ENCODE data around the gene TMEM209.
"Not testable (repeated sequence)": the region's sequence is repeated elsewhere in the genome, so short reads cannot be mapped to it uniquely, and the experiment has no call there.

The TMEM209 gene

GRCh38 chr7:130196476-130196875 lies 8.7 kb downstream of the TMEM209 start:
- H3K4me3 Mint-ChIP-seq, result no peak overlapping the region
- peaks cover 21% of the 10 kb centered on the region for H3K4me1 Mint-ChIP-seq
- H3K27ac Mint-ChIP-seq, result peak overlapping the region; percentile 40
- H3K9me3 Mint-ChIP-seq, result no peaks in the 10 kb centered on the region
- peaks cover 97% of the 10 kb centered on the region for H3K36me3 Mint-ChIP-seq
- no peak for DNase-seq (ENCODE audit: low spot score in 2 of 2)
- ATAC-seq, result no peak

GRCh38 chr7:130195396-130195795 lies 9.8 kb downstream of the TMEM209 start:
- Mint-ChIP-seq H3K27ac (no peak overlapping the region), H3K36me3 (peaks cover 97% of the 10 kb centered on the region), H3K4me3 (no peak overlapping the region), H3K9me3 (no peaks in the 10 kb centered on the region), H3K4me1 (peaks cover 16% of the 10 kb centered on the region)
- DNase-seq (ENCODE audit: low spot score in 2 of 2) (no peak), ATAC-seq (no peak)

- Mint-ChIP-seq H3K36me3 (peaks cover 97% of the 10 kb centered on the region), H3K9me3 (no peaks in the 10 kb centered on the region), H3K4me3 (no peak overlapping the region), H3K4me1 (no peaks in the 10 kb centered on the region), H3K27ac (no peak overlapping the region)
- no peak for ATAC-seq
- no peak for DNase-seq (ENCODE audit: low spot score in 2 of 2)
Observed at GRCh38 chr7:130191791-130192190, 13.4 kb downstream of the TMEM209 start.

- H3K4me1 Mint-ChIP-seq, result no peaks in the 10 kb centered on the region
- H3K27ac Mint-ChIP-seq, result peak overlapping the region; percentile 48
- no peak for ATAC-seq
- peaks cover 96% of the 10 kb centered on the region for H3K36me3 Mint-ChIP-seq
- H3K9me3 Mint-ChIP-seq, result no peaks in the 10 kb centered on the region
- no peak overlapping the region for H3K4me3 Mint-ChIP-seq
- DNase-seq (ENCODE audit: low spot score in 2 of 2), result no peak
Observed at GRCh38 chr7:130189343-130189742, 15.9 kb downstream of the TMEM209 start.

- H3K27ac Mint-ChIP-seq, result peak overlapping the region; percentile 12
Observed at GRCh38 chr7:130187360-130187759, 17.8 kb downstream of the TMEM209 start.

GRCh38 chr7:130184349-130184748 lies 20.9 kb downstream of the TMEM209 start:
- H3K4me3 Mint-ChIP-seq; H3K27ac Mint-ChIP-seq; H3K9me3 Mint-ChIP-seq; ATAC-seq; DNase-seq (ENCODE audit: low spot score in 2 of 2): not testable (repeated sequence)
- H3K4me1 Mint-ChIP-seq, result peaks cover 25% of the 10 kb centered on the region
- peaks cover 96% of the 10 kb centered on the region for H3K36me3 Mint-ChIP-seq

More at GRCh38 chr7:130187360-130187759, 17.8 kb downstream of the TMEM209 start:
- H3K4me1 Mint-ChIP-seq, result peaks cover 12% of the 10 kb centered on the region
- no peaks in the 10 kb centered on the region for H3K9me3 Mint-ChIP-seq
- DNase-seq (ENCODE audit: low spot score in 2 of 2), result no peak
- H3K36me3 Mint-ChIP-seq, result peaks cover 96% of the 10 kb centered on the region
- H3K4me3 Mint-ChIP-seq, result no peak overlapping the region
- ATAC-seq, result no peak

- H3K4me1 Mint-ChIP-seq, result peaks cover 25% of the 10 kb centered on the region
- H3K27ac Mint-ChIP-seq, result peak overlapping the region; percentile 74
- peaks cover 96% of the 10 kb centered on the region for H3K36me3 Mint-ChIP-seq
- ATAC-seq, result peak; percentile 65
- peak overlapping the region; percentile 43 for H3K4me3 Mint-ChIP-seq
- no peak for DNase-seq (ENCODE audit: low spot score in 2 of 2)
- no peaks in the 10 kb centered on the region for H3K9me3 Mint-ChIP-seq
Observed at GRCh38 chr7:130182990-130183389, 22.2 kb downstream of the TMEM209 start.

GRCh38 chr7:130181263-130181605 lies 24.0 kb downstream of the TMEM209 start:
- Mint-ChIP-seq H3K4me3 (peak overlapping the region; percentile 42), H3K9me3 (no peaks in the 10 kb centered on the region), H3K27ac (peak overlapping the region; percentile 89), H3K4me1 (peaks cover 25% of the 10 kb centered on the region), H3K36me3 (peaks cover 96% of the 10 kb centered on the region)
- DNase-seq (ENCODE audit: low spot score in 2 of 2) (no peak), ATAC-seq (no peak)

GRCh38 chr7:130180571-130181262 lies 24.5 kb downstream of the TMEM209 start:
- no peaks in the 10 kb centered on the region for H3K9me3 Mint-ChIP-seq
- peak overlapping the region; percentile 42 for H3K4me3 Mint-ChIP-seq
- peak; percentile 99 for ATAC-seq
- H3K36me3 Mint-ChIP-seq, result peaks cover 98% of the 10 kb centered on the region
- peak overlapping the region; percentile 89 for H3K27ac Mint-ChIP-seq
- DNase-seq (ENCODE audit: low spot score in 2 of 2), result peak; percentile 15 to 79
- H3K4me1 Mint-ChIP-seq, result peaks cover 25% of the 10 kb centered on the region

- Mint-ChIP-seq H3K27ac (no peak overlapping the region), H3K36me3 (peaks cover 100% of the 10 kb centered on the region), H3K4me1 (peaks cover 25% of the 10 kb centered on the region), H3K9me3 (no peaks in the 10 kb centered on the region), H3K4me3 (no peak overlapping the region)
- DNase-seq (ENCODE audit: low spot score in 2 of 2), result no peak
- no peak for ATAC-seq
Observed at GRCh38 chr7:130179631-130180030, 25.6 kb downstream of the TMEM209 start.

- H3K4me1 Mint-ChIP-seq, result peaks cover 20% of the 10 kb centered on the region
- DNase-seq (ENCODE audit: low spot score in 2 of 2), result no peak
- no peaks in the 10 kb centered on the region for H3K9me3 Mint-ChIP-seq
- H3K4me3 Mint-ChIP-seq, result no peak overlapping the region
- no peak for ATAC-seq
- peaks cover 100% of the 10 kb centered on the region for H3K36me3 Mint-ChIP-seq
- no peak overlapping the region for H3K27ac Mint-ChIP-seq
Observed at GRCh38 chr7:130178251-130178650, 27.0 kb downstream of the TMEM209 start.

- Mint-ChIP-seq H3K9me3 (no peaks in the 10 kb centered on the region), H3K4me3 (no peak overlapping the region), H3K36me3 (peaks cover 100% of the 10 kb centered on the region), H3K4me1 (no peaks in the 10 kb centered on the region), H3K27ac (no peak overlapping the region)
- ATAC-seq (no peak), DNase-seq (ENCODE audit: low spot score in 2 of 2) (no peak)
Observed at GRCh38 chr7:130174237-130174959, 30.8 kb downstream of the TMEM209 start.

- ATAC-seq, result no peak
- Mint-ChIP-seq H3K27ac (no peak overlapping the region), H3K36me3 (peaks cover 87% of the 10 kb centered on the region), H3K9me3 (no peaks in the 10 kb centered on the region), H3K4me1 (no peaks in the 10 kb centered on the region), H3K4me3 (no peak overlapping the region)
- DNase-seq (ENCODE audit: low spot score in 2 of 2), result no peak
Observed at GRCh38 chr7:130162196-130162595, 43.0 kb downstream of the TMEM209 start.

GRCh38 chr7:130160455-130160854 lies 44.8 kb downstream of the TMEM209 start:
- Mint-ChIP-seq H3K4me1 (no peaks in the 10 kb centered on the region), H3K4me3 (no peak overlapping the region), H3K36me3 (peaks cover 70% of the 10 kb centered on the region), H3K9me3 (no peaks in the 10 kb centered on the region), H3K27ac (no peak overlapping the region)
- ATAC-seq (no peak), DNase-seq (ENCODE audit: low spot score in 2 of 2) (no peak)

GRCh38 chr7:130160023-130160422 lies 45.2 kb downstream of the TMEM209 start:
- H3K36me3 Mint-ChIP-seq, result peaks cover 66% of the 10 kb centered on the region
- DNase-seq (ENCODE audit: low spot score in 2 of 2) (peak in 1 of 2 donors; percentile 29), ATAC-seq (no peak)
- no peaks in the 10 kb centered on the region for H3K4me1 Mint-ChIP-seq
- H3K27ac Mint-ChIP-seq, result no peak overlapping the region
- no peak overlapping the region for H3K4me3 Mint-ChIP-seq
- no peaks in the 10 kb centered on the region for H3K9me3 Mint-ChIP-seq

GRCh38 chr7:130157700-130158099 lies 47.5 kb downstream of the TMEM209 start:
- Mint-ChIP-seq H3K36me3 (peaks cover 48% of the 10 kb centered on the region), H3K4me3 (no peak overlapping the region), H3K9me3 (no peaks in the 10 kb centered on the region), H3K4me1 (no peaks in the 10 kb centered on the region), H3K27ac (no peak overlapping the region)
- no peak for DNase-seq (ENCODE audit: low spot score in 2 of 2)
- ATAC-seq, result no peak

Measured in stimulated activated effector memory CD8-positive, alpha-beta T cell treated with anti-CD3 and anti-CD28 coated beads, Interleukin-12 subunit alpha, Interleukin-12 subunit beta, amount 100 ng/mL, for 72 hours (primary cell).